NOMO-1 (cell line): Measurements from ENCODE around the gene KLK15.

ENCODE experiments used
- DNase-seq, 2 experiments: peaks; one replicate each; lab custom pipeline; 2025; ENCODE audit not compliant: unreplicated experiment in 2 of 2; lab: John Stamatoyannopoulos, UW

KLK15 gene

GRCh38 chr19:50777830-50778303, 55.5 kb downstream of the KLK15 start:
- peak; percentile 75 to 80 for DNase-seq

GRCh38 chr19:50777261-50777660, 56.1 kb downstream of the KLK15 start:
- DNase-seq, result no peak

- DNase-seq, result no peak
Observed at GRCh38 chr19:50776131-50776530, 57.2 kb downstream of the KLK15 start.
